Gastroesophageal sphincter (tissue), 3 donors: Measurements from ENCODE around the gene DCTPP1.

Experiments
- CTCF ChIP-seq, 4 experiments: fragments of 200-600 bp in 2 of 4; fragments of 450-650 bp in 2 of 4; sonication (generic) in 1 of 4; IDR thresholded peaks; one replicate each; pipeline ENCODE4 v1.5.1; 2017 to 2019; ENCODE audit warnings: antibody characterized with exemption in 4 of 4, mild to moderate bottlenecking in 2 of 4, moderate library complexity in 2 of 4
- EP300 ChIP-seq: sonication (generic); formaldehyde crosslinking; IDR thresholded peaks from one replicate; pipeline ENCODE4 v1.6.1; 2017; ENCODE audit warnings: antibody characterized with exemption, mild to moderate bottlenecking

GRCh38 chr16:30416624-30417528, 13.0 kb downstream of the DCTPP1 start:
- no peak for TF ChIP-seq CTCF (IDR thresholded peaks at IDR 0.05)
- no peak for TF ChIP-seq EP300
